ENCODE data around the gene LPAR1.
"Not testable (repeated sequence)": the region's sequence is repeated elsewhere in the genome, so short reads cannot be mapped to it uniquely, and the experiment has no call there.

The LPAR1 gene

GRCh38 chr9:111038331-111039230 is at the start of gene LPAR1:
Gene LPAR1 (minus strand): TSS chr9:111038470. CDS start chr9:110972117, 66,353 bp downstream.
- DNase-seq = peak; percentile 90

- no peak for DNase-seq
Observed at GRCh38 chr9:111078391-111079038, 40.2 kb upstream of the LPAR1 start.

- DNase-seq = no peak
Observed at GRCh38 chr9:111076519-111076918, 38.2 kb upstream of the LPAR1 start.

- DNase-seq = no peak
Observed at GRCh38 chr9:111076042-111076441, 37.8 kb upstream of the LPAR1 start.

- no peak for DNase-seq
Observed at GRCh38 chr9:111074395-111074794, 36.1 kb upstream of the LPAR1 start.

GRCh38 chr9:111069183-111069582 is 30.9 kb upstream of the LPAR1 start:
- DNase-seq = no peak

GRCh38 chr9:111068771-111069170 is 30.5 kb upstream of the LPAR1 start:
- DNase-seq = no peak

GRCh38 chr9:111068383-111068730 is 30.1 kb upstream of the LPAR1 start:
- DNase-seq = no peak

- DNase-seq = peak; percentile 73
Observed at GRCh38 chr9:111066468-111066867, 28.2 kb upstream of the LPAR1 start.

- DNase-seq = no peak
Observed at GRCh38 chr9:111065414-111065813, 27.1 kb upstream of the LPAR1 start.

- DNase-seq = no peak
Observed at GRCh38 chr9:111064160-111064837, 26.0 kb upstream of the LPAR1 start.

- DNase-seq = no peak
Observed at GRCh38 chr9:111063332-111063731, 25.1 kb upstream of the LPAR1 start.

GRCh38 chr9:111058166-111058565 is 19.9 kb upstream of the LPAR1 start:
- no peak for DNase-seq

GRCh38 chr9:111056538-111056937 is 18.3 kb upstream of the LPAR1 start:
- no peak for DNase-seq

- no peak for DNase-seq
Observed at GRCh38 chr9:111052791-111053190, 14.5 kb upstream of the LPAR1 start.

GRCh38 chr9:111051400-111051799 is 13.1 kb upstream of the LPAR1 start:
- DNase-seq = no peak

- DNase-seq = no peak
Observed at GRCh38 chr9:111050819-111051218, 12.5 kb upstream of the LPAR1 start.

GRCh38 chr9:111047287-111047686 is 9.0 kb upstream of the LPAR1 start:
- not testable (repeated sequence) for DNase-seq

- DNase-seq = no peak
Observed at GRCh38 chr9:111041902-111042301, 3.6 kb upstream of the LPAR1 start.

GRCh38 chr9:111040494-111040893 is 2.2 kb upstream of the LPAR1 start:
- no peak for DNase-seq

- peak; percentile 40 for DNase-seq
Observed at GRCh38 chr9:111039231-111039906, 1.1 kb upstream of the LPAR1 start.

- DNase-seq = peak; percentile 71
Observed at GRCh38 chr9:111037708-111038330, 451 bp downstream of the LPAR1 start.

- no peak for DNase-seq
Observed at GRCh38 chr9:111037356-111037707, 938 bp downstream of the LPAR1 start.
